Activated T-helper 2 cell treated with anti-CD3 and anti-CD28 coated beads, Interferon-gamma antibody, Interleukin-2, Interleukin-4, amounts not matched to agents 10 μg/mL and 5 μg/mL and 100 μg/mL, durations not matched to agents 14 hours and 24 hours and 36 hours (primary cell): ENCODE data around the gene DDX11. TPM values are rescaled to one million over a fixed set of nuclear protein-coding genes. Genes with fewer than 3 reads are reported as not detected.
"Not testable (repeated sequence)": the region's sequence is repeated elsewhere in the genome, so short reads cannot be mapped to it uniquely, and the experiment has no call there.

Experiments used
- DNase-seq: peaks from one replicate; pipeline ENCODE4 v3.0.0; 2021; ENCODE audit warnings: low spot score
- H3K27ac Mint-ChIP-seq: one replicate; pipeline ENCODE4 v1.8.0; 2021; ENCODE audit warnings: mixed read lengths
- H3K27me3 Mint-ChIP-seq: one replicate; pipeline ENCODE4 v1.8.0; 2021; ENCODE audit warnings: low read depth, mixed read lengths
- H3K36me3 Mint-ChIP-seq: one replicate; pipeline ENCODE4 v1.8.0; 2021; ENCODE audit warnings: low read depth, mixed read lengths
- H3K4me1 Mint-ChIP-seq: one replicate; pipeline ENCODE4 v1.8.0; 2021; ENCODE audit warnings: low read depth, mixed read lengths
- H3K4me3 Mint-ChIP-seq: one replicate; pipeline ENCODE4 v1.8.0; 2021; ENCODE audit warnings: low read depth, mild to moderate bottlenecking, moderate library complexity, mixed read lengths
- H3K9me3 Mint-ChIP-seq: one replicate; pipeline ENCODE4 v1.8.0; 2021; ENCODE audit warnings: mixed read lengths
- intact Hi-C: fragments of 100-400 bp; cut with micrococcal nuclease; formaldehyde crosslinking; loops from one replicate; pipeline ENCODE4 v1.15.1; 2023
- total RNA-seq: library from RNA; stranded (reverse); gene quantifications from 2 replicates; pipeline ENCODE4 v1.2.3, GENCODE V29; 2022

The DDX11 gene
- total RNA-seq, 1 donor from 2014 or later = 152 TPM

DNA sequence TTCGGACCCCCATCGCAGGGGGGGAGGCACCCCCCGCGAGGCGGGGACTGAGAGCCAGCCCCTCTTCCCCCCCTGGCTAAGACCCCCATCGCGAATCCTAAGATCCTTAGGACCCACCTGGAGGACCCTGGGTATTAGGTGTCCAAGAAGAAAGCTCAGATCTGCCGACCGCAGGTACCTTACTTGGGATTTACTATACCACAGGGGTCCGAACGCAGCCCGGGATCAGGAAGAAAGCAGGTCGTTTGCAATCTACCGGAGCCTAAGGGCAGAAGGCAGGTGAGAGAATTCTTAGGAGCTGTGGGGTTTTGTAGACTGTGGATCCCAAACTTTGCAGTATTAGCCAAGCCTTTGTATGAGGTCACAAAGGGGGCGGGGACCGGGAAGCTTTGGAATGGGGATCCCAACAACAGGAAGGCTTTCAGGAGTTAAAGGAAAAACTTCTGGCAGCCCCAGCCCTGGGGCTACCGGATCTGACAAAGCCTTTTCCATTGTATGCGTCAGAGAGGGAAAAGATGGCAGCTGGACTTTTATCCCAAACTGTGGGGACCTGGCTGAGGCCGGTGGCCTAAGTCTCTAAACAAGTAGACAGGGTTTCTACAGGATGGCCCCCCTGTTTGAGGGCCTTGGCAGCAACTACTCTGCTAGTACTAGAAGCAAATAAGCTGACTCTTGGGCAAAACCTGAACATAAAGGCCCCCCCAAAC, 47.5 kb downstream of the DDX11 start:
- H3K36me3 Mint-ChIP-seq, H3K4me1 Mint-ChIP-seq, DNase-seq, H3K4me3 Mint-ChIP-seq, H3K27ac Mint-ChIP-seq, intact Hi-C loops, H3K9me3 Mint-ChIP-seq: not testable (repeated sequence)
- peaks cover 14% of the 10 kb centered on the region for H3K27me3 Mint-ChIP-seq

DNA sequence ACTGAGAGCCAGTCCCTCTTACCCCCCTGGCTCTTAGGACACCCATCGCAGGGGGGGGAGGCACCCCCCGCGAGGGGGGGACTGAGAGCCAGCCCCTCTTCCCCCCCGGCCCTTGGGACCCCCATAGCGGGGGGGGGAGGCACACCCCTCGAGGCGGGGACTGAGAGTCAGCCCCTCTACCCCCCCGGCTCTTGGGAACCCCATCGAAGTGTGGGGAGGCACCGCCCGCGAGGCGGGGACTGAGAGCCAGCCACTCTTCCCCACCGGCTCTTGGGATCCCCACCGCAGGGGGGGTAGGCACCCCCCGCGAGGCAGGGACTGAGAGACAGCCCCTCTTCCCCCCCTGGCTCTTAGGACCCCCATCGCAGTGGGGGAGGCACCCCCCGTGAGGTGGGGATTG, 48.8 kb downstream of the DDX11 start:
- Mint-ChIP-seq H3K27ac (no peak overlapping the region), H3K27me3 (peaks cover 7% of the 10 kb centered on the region), H3K9me3 (no peaks in the 10 kb centered on the region), H3K36me3 (no peaks in the 10 kb centered on the region), H3K4me1 (no peaks in the 10 kb centered on the region), H3K4me3 (no peak overlapping the region)
- no peak for DNase-seq
- intact Hi-C loops = no loop called here

DNA sequence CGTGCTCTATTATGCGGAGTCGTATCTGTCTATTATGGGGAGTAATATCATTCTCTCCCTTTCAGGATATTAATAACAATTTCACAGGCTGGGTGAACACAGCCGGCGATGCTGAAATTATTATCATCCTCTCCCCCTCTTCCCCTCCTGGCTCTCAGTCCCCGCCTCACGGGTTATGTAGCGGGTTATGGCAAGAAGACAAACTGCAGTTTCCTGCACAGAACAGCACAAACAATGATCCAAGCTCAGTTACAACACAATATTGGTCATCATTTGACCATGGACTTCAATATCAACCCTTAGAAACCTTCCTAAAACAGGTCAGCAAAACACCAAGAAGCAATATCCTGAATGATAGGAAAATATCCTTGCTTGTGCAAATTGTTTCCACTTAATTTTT, 50.5 kb downstream of the DDX11 start:
- H3K4me3 Mint-ChIP-seq, H3K27me3 Mint-ChIP-seq, H3K9me3 Mint-ChIP-seq, H3K27ac Mint-ChIP-seq, intact Hi-C loops, H3K4me1 Mint-ChIP-seq, DNase-seq, H3K36me3 Mint-ChIP-seq: not testable (repeated sequence)

DNA sequence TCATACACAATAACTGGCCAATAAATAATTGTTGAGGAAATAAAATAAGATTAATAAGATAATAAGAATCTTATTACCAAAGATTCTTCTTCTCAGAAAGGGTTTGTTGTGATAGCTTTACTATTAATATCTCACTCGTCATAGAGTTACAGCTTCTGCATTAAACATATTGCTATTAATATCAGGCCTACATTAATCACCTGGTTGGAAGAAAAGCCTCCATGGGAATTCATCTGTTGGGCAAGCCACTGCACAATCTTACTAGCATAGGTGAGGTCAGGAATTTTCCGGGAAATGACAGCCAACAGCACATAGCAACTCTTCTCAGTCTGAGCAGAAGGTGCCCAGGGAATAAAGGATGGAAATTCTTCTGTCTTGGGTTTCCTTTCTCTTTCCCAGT, 51.5 kb downstream of the DDX11 start:
- intact Hi-C loops = not testable (repeated sequence)

DNA sequence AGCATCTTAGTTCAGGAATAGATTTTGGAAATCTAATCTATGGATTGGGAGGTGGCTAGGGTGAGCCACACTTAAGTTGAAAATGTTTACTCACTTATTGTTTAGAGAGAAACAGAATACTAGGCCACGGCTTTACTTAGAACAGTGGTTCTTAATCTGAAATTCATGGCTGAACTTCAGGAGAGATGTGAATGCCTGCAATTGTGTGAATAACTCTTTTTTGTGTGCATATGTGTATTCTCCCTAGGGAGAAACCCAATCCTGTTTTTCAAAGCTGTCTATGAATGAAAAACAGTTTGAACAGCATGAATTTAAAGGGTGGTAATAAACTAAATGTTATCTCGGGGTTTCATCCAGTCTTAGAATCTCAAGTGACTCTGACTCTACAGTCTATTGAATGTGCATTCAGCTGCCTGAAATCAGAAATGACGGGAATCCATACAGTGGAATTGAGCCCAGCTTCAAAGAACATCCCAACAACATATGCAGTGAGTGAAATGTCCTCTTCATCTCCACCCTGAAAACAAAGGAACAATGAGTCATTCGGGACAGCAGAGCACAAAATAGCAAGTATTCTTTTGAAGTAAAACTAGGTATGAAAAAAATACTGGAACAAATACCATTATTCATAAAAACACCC, 53.7 kb downstream of the DDX11 start:
- H3K27me3 Mint-ChIP-seq = peaks cover 12% of the 10 kb centered on the region
- intact Hi-C loops, H3K4me1 Mint-ChIP-seq, H3K4me3 Mint-ChIP-seq, DNase-seq, H3K9me3 Mint-ChIP-seq, H3K27ac Mint-ChIP-seq, H3K36me3 Mint-ChIP-seq: not testable (repeated sequence)

More for the DNA sequence above, 51.5 kb downstream of the DDX11 start:
- not testable (repeated sequence) for DNase-seq, H3K9me3 Mint-ChIP-seq, H3K27me3 Mint-ChIP-seq, H3K36me3 Mint-ChIP-seq, H3K4me3 Mint-ChIP-seq, H3K27ac Mint-ChIP-seq, H3K4me1 Mint-ChIP-seq

DNA sequence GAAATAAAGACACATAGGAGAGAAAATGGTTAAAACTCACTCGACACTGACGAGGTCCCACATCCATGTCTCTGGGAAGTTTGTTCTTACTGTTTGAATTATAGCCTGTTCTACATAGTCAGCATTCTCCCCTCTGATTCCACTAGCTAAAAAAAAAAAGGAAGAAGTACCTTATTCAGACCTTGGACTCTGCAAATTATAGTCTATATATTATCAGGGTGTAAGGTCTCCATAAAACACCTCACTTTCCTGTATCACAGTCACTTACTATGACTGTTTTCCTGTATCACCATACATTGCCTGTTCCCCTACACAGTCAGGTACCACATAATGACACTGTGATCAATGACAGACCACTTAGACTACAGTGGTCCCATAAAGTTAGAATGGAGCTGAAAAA, 62.9 kb downstream of the DDX11 start:
- H3K27me3 Mint-ChIP-seq, H3K4me1 Mint-ChIP-seq, H3K27ac Mint-ChIP-seq, intact Hi-C loops, H3K36me3 Mint-ChIP-seq, DNase-seq, H3K9me3 Mint-ChIP-seq, H3K4me3 Mint-ChIP-seq: not testable (repeated sequence)

DNA sequence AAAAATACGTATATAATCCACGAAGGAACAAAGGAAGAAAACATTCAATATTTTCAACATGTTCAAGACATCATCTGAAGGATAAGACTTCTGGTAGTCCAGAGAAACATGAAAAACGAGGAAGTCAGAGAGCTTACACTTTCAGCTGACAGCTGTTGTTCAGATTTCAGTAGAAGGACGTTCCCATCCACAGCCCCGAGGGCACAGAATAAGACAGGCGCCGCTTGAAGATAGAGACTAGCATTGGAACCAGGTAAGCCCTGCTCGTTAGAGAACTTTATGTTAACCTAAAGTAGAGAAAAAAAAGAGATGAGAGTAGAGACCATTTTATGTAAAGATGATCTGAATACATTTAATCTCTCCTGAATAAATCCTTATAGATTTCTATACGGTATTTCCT, 71.1 kb downstream of the DDX11 start:
- H3K27ac Mint-ChIP-seq, H3K4me1 Mint-ChIP-seq, intact Hi-C loops, H3K27me3 Mint-ChIP-seq, H3K36me3 Mint-ChIP-seq, DNase-seq, H3K4me3 Mint-ChIP-seq, H3K9me3 Mint-ChIP-seq: not testable (repeated sequence)

DNA sequence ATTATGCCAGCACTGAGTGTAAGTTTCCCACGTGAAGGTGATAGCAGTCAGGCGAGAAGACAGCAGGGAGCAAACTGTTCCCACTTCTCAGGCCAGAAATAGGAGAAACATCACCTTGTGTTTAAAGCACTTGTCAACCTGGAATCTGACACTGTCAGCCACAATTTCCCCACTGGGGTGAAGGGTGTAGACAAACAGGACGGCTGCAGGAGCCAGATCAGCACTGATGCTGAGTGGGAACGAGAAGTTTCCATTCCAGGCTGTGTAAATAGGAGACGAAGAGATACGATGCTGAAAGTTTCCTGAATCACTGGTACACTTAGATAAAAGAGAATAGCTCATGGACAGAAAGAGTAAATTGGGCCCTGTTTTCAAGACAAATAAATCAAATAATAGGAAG, 71.6 kb downstream of the DDX11 start:
- H3K27me3 Mint-ChIP-seq, H3K4me3 Mint-ChIP-seq, H3K4me1 Mint-ChIP-seq, intact Hi-C loops, H3K36me3 Mint-ChIP-seq, H3K9me3 Mint-ChIP-seq, DNase-seq, H3K27ac Mint-ChIP-seq: not testable (repeated sequence)

DNA sequence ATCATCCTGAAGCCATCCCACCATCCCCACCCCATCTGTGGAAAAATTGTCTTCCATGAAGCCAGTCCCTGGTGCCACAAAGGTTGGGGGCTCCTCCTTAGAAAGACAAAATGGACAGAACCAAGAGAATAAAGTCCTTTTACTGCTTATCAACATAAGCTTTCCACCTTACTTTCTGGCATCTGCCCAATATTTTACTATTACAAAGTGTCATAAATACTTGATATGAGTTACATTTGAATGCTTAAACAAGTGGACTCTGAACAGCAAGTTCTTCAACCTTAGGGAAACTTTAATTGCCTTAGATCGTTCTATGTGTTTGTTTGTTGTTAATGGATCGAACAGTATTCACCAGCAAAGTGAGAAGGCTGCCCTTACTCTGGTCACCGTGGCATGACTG, 73.8 kb downstream of the DDX11 start:
- intact Hi-C loops, H3K27ac Mint-ChIP-seq, H3K4me1 Mint-ChIP-seq, H3K9me3 Mint-ChIP-seq, H3K27me3 Mint-ChIP-seq, DNase-seq, H3K4me3 Mint-ChIP-seq, H3K36me3 Mint-ChIP-seq: not testable (repeated sequence)

DNA sequence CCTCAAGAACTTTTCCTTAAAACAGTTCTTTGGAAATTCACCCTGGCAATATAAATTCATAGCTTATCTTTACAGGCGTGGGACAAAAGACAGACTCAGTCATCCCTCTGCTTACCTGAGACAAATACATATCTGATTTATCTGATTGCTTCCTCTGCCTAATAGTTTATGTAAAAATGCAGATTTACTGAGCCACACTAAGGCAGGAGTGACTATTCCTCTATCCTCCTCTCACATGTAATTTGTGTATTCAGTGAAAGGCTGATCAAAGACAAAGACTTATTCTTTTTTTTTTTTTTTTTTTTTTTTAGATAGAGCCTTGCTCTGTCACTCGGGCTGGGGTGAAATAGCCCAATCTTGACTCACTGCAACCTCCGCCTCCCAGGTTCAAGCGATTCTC, 77.1 kb downstream of the DDX11 start:
- H3K27ac Mint-ChIP-seq, H3K9me3 Mint-ChIP-seq, intact Hi-C loops, DNase-seq, H3K4me1 Mint-ChIP-seq, H3K36me3 Mint-ChIP-seq, H3K4me3 Mint-ChIP-seq: not testable (repeated sequence)
- peaks cover 13% of the 10 kb centered on the region for H3K27me3 Mint-ChIP-seq

Other genes starting within 250 kb of the DDX11 start
- gene TSPAN11, start 147.1 kb upstream of the DDX11 start, total RNA-seq = not detected in 2 replicates